NCI-H146 treated with DMSO at 0.1 percent for 48 hours (cell line): Measurements from ENCODE around the gene POU3F1.

Source experiments
- DNase-seq: peaks from one replicate; lab custom pipeline; 2025; ENCODE audit not compliant: unreplicated experiment; lab: John Stamatoyannopoulos, UW

Gene POU3F1

GRCh38 chr1:38005195-38006007, 41.2 kb downstream of the POU3F1 start, which contains the start of gene FHL3:
Gene FHL3 (minus strand): TSS chr1:38005514. CDS start chr1:37999412, 6,102 bp downstream.
- peak; percentile 17 for DNase-seq

GRCh38 chr1:38004284-38005108, 42.1 kb downstream of the POU3F1 start:
- no peak for DNase-seq

GRCh38 chr1:38003261-38004250, 43.0 kb downstream of the POU3F1 start:
- DNase-seq = no peak

- no peak for DNase-seq
Measured at GRCh38 chr1:38000529-38001455, 45.8 kb downstream of the POU3F1 start.

GRCh38 chr1:38000233-38000528, 46.4 kb downstream of the POU3F1 start:
- DNase-seq = no peak

GRCh38 chr1:37999430-38000232, 47.0 kb downstream of the POU3F1 start:
- no peak for DNase-seq

GRCh38 chr1:37998913-37999429, 47.6 kb downstream of the POU3F1 start:
- DNase-seq = no peak

- no peak for DNase-seq
Measured at GRCh38 chr1:37998089-37998808, 48.3 kb downstream of the POU3F1 start.

- no peak for DNase-seq
Measured at GRCh38 chr1:37997256-37998088, 49.1 kb downstream of the POU3F1 start.

- DNase-seq = peak; percentile 0
Measured at GRCh38 chr1:37995751-37996345, 50.7 kb downstream of the POU3F1 start.

- DNase-seq = no peak
Measured at GRCh38 chr1:37994886-37995566, 51.6 kb downstream of the POU3F1 start.
